CD4-positive, alpha-beta memory T cell (primary cell): ENCODE measurements around the gene CDK8. TPM values are rescaled to one million over a fixed set of nuclear protein-coding genes. Genes with fewer than 3 reads are reported as not detected.

Source experiments
- CTCF ChIA-PET: fragments of 350-600 bp; sonication (Branson Sonifier 250); formaldehyde crosslinking; loops from one replicate; lab custom pipeline; 2021; ENCODE audit warnings: inconsistent platforms; ENCODE audit not compliant: partially characterized antibody; lab: Charles Lee
- POLR2A ChIA-PET: fragments of 350-600 bp; sonication (Branson Sonifier 250); formaldehyde crosslinking; loops from one replicate; lab custom pipeline; 2021; ENCODE audit not compliant: partially characterized antibody; lab: Charles Lee
- DNase-seq, 5 donors: peaks; one replicate each; pipeline versions ENCODE4 v3.0.0 to v3.0.0-alpha.2; 2020 to 2022; ENCODE audit warnings: mixed read lengths in 1 of 5
- H3K27ac ChIP-seq: one replicate; pipeline ENCODE4 v1.7.0; 2013; ENCODE audit warnings: low read depth, low read length
- H3K27me3 ChIP-seq: 2 replicates; pipeline ENCODE4 v1.7.0; 2013; ENCODE audit warnings: mild to moderate bottlenecking, low read length, moderate library complexity; ENCODE audit not compliant: insufficient read depth
- H3K36me3 ChIP-seq: 2 replicates; pipeline ENCODE4 v1.7.0; 2013; ENCODE audit warnings: mild to moderate bottlenecking, low read length, moderate library complexity; ENCODE audit not compliant: insufficient read depth
- H3K4me1 ChIP-seq: 2 replicates; pipeline ENCODE4 v1.7.0; 2013; ENCODE audit warnings: mild to moderate bottlenecking, low read length, moderate library complexity; ENCODE audit not compliant: insufficient read depth
- H3K4me3 ChIP-seq, 2 donors: one replicate each; pipeline ENCODE4 v1.7.0; 2013; ENCODE audit warnings: low read length in 2 of 2, mild to moderate bottlenecking in 1 of 2
- H3K9me3 ChIP-seq, 2 donors: one replicate each; pipeline ENCODE4 v1.7.0; 2013; ENCODE audit warnings: low read length in 2 of 2, control low read depth in 1 of 2; ENCODE audit not compliant: control insufficient read depth in 1 of 2
- H3K27ac Mint-ChIP-seq, 7 donors: one replicate each; pipeline ENCODE4 v1.8.0; 2020 to 2021; ENCODE audit warnings: mixed read lengths in 7 of 7, mild to moderate bottlenecking in 6 of 7, inconsistent platforms in 3 of 7, moderate library complexity in 3 of 7
- H3K27me3 Mint-ChIP-seq, 2 donors: one replicate each; pipeline ENCODE4 v1.8.0; 2020 to 2021; ENCODE audit warnings: mixed read lengths in 2 of 2
- H3K36me3 Mint-ChIP-seq, 2 donors: one replicate each; pipeline ENCODE4 v1.8.0; 2020 to 2021; ENCODE audit warnings: mixed read lengths in 2 of 2, inconsistent platforms in 1 of 2, mild to moderate bottlenecking in 1 of 2
- H3K4me1 Mint-ChIP-seq, 4 donors: one replicate each; pipeline ENCODE4 v1.8.0; 2020 to 2021; ENCODE audit warnings: mixed read lengths in 4 of 4, mild to moderate bottlenecking in 1 of 4
- H3K4me3 Mint-ChIP-seq, 8 donors: one replicate each; pipeline ENCODE4 v1.8.0; 2020 to 2021; ENCODE audit warnings: mixed read lengths in 8 of 8, mild to moderate bottlenecking in 7 of 8, moderate library complexity in 6 of 8, inconsistent platforms in 3 of 8
- H3K9me3 Mint-ChIP-seq, 8 donors: one replicate each; pipeline ENCODE4 v1.8.0; 2020 to 2021; ENCODE audit warnings: mixed read lengths in 8 of 8, mild to moderate bottlenecking in 5 of 8, inconsistent platforms in 3 of 8, moderate library complexity in 1 of 8
- intact Hi-C: fragments of 100-400 bp; cut with micrococcal nuclease; formaldehyde crosslinking; loops from one replicate; pipeline ENCODE4 v1.15.1; 2023
- polyA plus RNA-seq, 2 donors: library from polyadenylated mRNA; unstranded; fragments of 300-500 nt; fragmentation: Illumina TruSeq; gene quantifications; one replicate each; pipeline ENCODE4 v1.2.3, GENCODE V29; 2021
- total RNA-seq, 2 experiments: library from RNA; stranded (reverse); gene quantifications; one replicate each; pipeline ENCODE4 v1.2.3, GENCODE V29; 2021

The CDK8 gene
- total RNA-seq, result 10 to 100 TPM; 10.4 to 11.7 TPM
- 1 to 10 TPM; 4.7 to 6.9 TPM for polyA plus RNA-seq

- peaks cover 18% of the 10 kb centered on the region for H3K4me1 ChIP-seq
- H3K27me3 ChIP-seq, result no peaks in the 10 kb centered on the region
- H3K4me3 ChIP-seq, result peak within 1 kb of the TSS; percentile 55 to 87
- peaks cover 29 to 44% (median 30%) of the 10 kb centered on the region in 4 donors for H3K4me1 Mint-ChIP-seq
- no peaks in the 10 kb centered on the region for H3K9me3 ChIP-seq
- peak within 1 kb of the TSS; percentile 86 to 99 (median 93) for H3K27ac Mint-ChIP-seq
- H3K36me3 Mint-ChIP-seq, result peaks cover 0 to 7% of the 10 kb centered on the region in 2 donors
- POLR2A ChIA-PET, result interaction anchor here (1.4 to 5.4 kb wide), 2 partner anchors 32 to 67 kb away, joined by 5 to 49 read pairs; partner anchors contain the start of gene RNF6
- H3K27me3 Mint-ChIP-seq, result peaks cover 0 to 1% of the 10 kb centered on the region in 2 donors
- CTCF ChIA-PET, result interaction anchor here (0.8 to 5.4 kb wide), 3 partner anchors 18 to 230 kb away, joined by 3 to 29 read pairs (median 4); no protein-coding TSS in a partner anchor
- DNase-seq, result peak; percentile 91 to 95 (median 92)
- intact Hi-C loops, result loop anchor here (1.0 to 10.0 kb wide), 9 partner anchors 32 to 1367 kb away; partner anchors contain the start of genes GTF3A, LNX2, MTIF3 and NUP58
- H3K36me3 ChIP-seq, result no peaks in the 10 kb centered on the region
- H3K27ac ChIP-seq, result peak within 1 kb of the TSS; percentile 58
- H3K9me3 Mint-ChIP-seq, result no peaks in the 10 kb centered on the region
- H3K4me3 Mint-ChIP-seq, result peak within 1 kb of the TSS; percentile 91 to 100 (median 94)
These were observed at the start of gene CDK8 for GRCh38 chr13:26253787-26254582. TSS of gene CDK8 (plus strand) at chr13:26254129. CDS start at chr13:26254642, 513 bp downstream.

- peaks cover 12% of the 10 kb centered on the region for H3K36me3 ChIP-seq
- no peak for DNase-seq
- H3K36me3 Mint-ChIP-seq, result peaks cover 41 to 69% of the 10 kb centered on the region in 2 donors
These were observed 45.6 kb upstream of the CDK8 start for GRCh38 chr13:26208287-26208686.

GRCh38 chr13:26213345-26213744 is 40.6 kb upstream of the CDK8 start:
- DNase-seq, result no peak
- Histone ChIP-seq H3K27ac (no peak overlapping the region), H3K9me3 (no peaks in the 10 kb centered on the region), H3K4me3 (no peak overlapping the region), H3K4me1 (no peaks in the 10 kb centered on the region), H3K27me3 (no peaks in the 10 kb centered on the region), H3K36me3 (peaks cover 47% of the 10 kb centered on the region)
- ChIA-PET POLR2A (interaction anchor here (1.2 kb wide), 1 partner anchor 8 kb away, joined by 5 read pairs; the partner anchor contains the start of gene RNF6), CTCF (no interaction called here)
- intact Hi-C loops, result no loop called here
- no peak overlapping the region for H3K27ac Mint-ChIP-seq
- H3K4me1 Mint-ChIP-seq, result peaks cover 9 to 24% (median 18%) of the 10 kb centered on the region in 4 donors
- no peaks in the 10 kb centered on the region for H3K9me3 Mint-ChIP-seq
- no peak overlapping the region for H3K4me3 Mint-ChIP-seq
- peaks cover 61 to 80% of the 10 kb centered on the region in 2 donors for H3K36me3 Mint-ChIP-seq
- no peaks in the 10 kb centered on the region for H3K27me3 Mint-ChIP-seq

More at GRCh38 chr13:26208287-26208686, 45.6 kb upstream of the CDK8 start:
- H3K4me1 ChIP-seq, result no peaks in the 10 kb centered on the region
- no peak overlapping the region for H3K4me3 Mint-ChIP-seq
- no peaks in the 10 kb centered on the region for H3K27me3 Mint-ChIP-seq
- H3K9me3 Mint-ChIP-seq, result no peaks in the 10 kb centered on the region
- ChIA-PET CTCF (no interaction called here), POLR2A (no interaction called here)
- no peaks in the 10 kb centered on the region for H3K9me3 ChIP-seq
- no peak overlapping the region for H3K27ac ChIP-seq
- intact Hi-C loops, result no loop called here
- H3K4me1 Mint-ChIP-seq, result peaks cover 3 to 11% (median 6%) of the 10 kb centered on the region in 4 donors
- no peak overlapping the region for H3K4me3 ChIP-seq
- H3K27ac Mint-ChIP-seq, result peak overlapping the region in 2 of 7 donors; percentile 18 to 25
- H3K27me3 ChIP-seq, result no peaks in the 10 kb centered on the region

- DNase-seq, result no peak
- H3K4me1 Mint-ChIP-seq, result peaks cover 11 to 24% (median 20%) of the 10 kb centered on the region in 4 donors
- no peak overlapping the region for H3K27ac Mint-ChIP-seq
- no peak overlapping the region for H3K4me3 ChIP-seq
- no peak overlapping the region for H3K4me3 Mint-ChIP-seq
- H3K36me3 ChIP-seq, result peaks cover 47% of the 10 kb centered on the region
- no peak overlapping the region for H3K27ac ChIP-seq
- no peaks in the 10 kb centered on the region for H3K9me3 Mint-ChIP-seq
- H3K9me3 ChIP-seq, result no peaks in the 10 kb centered on the region
- ChIA-PET CTCF (no interaction called here), POLR2A (interaction anchor here (1.2 kb wide), 1 partner anchor 8 kb away, joined by 5 read pairs; the partner anchor contains the start of gene RNF6)
- H3K27me3 Mint-ChIP-seq, result no peaks in the 10 kb centered on the region
- intact Hi-C loops, result no loop called here
- no peaks in the 10 kb centered on the region for H3K4me1 ChIP-seq
- H3K27me3 ChIP-seq, result no peaks in the 10 kb centered on the region
- H3K36me3 Mint-ChIP-seq, result peaks cover 61 to 75% of the 10 kb centered on the region in 2 donors
These were observed 39.9 kb upstream of the CDK8 start for GRCh38 chr13:26213982-26214381.

GRCh38 chr13:26216042-26216441 is 37.9 kb upstream of the CDK8 start:
- Histone ChIP-seq H3K9me3 (no peaks in the 10 kb centered on the region), H3K27me3 (no peaks in the 10 kb centered on the region), H3K27ac (no peak overlapping the region), H3K36me3 (peaks cover 53% of the 10 kb centered on the region), H3K4me1 (peaks cover 19% of the 10 kb centered on the region), H3K4me3 (no peak overlapping the region)
- Mint-ChIP-seq H3K27me3 (no peaks in the 10 kb centered on the region), H3K9me3 (no peaks in the 10 kb centered on the region), H3K27ac (no peak overlapping the region), H3K4me1 (peaks cover 23 to 43% (median 32%) of the 10 kb centered on the region in 4 donors), H3K36me3 (peaks cover 58 to 69% of the 10 kb centered on the region in 2 donors), H3K4me3 (no peak overlapping the region)
- POLR2A ChIA-PET, result no interaction called here
- CTCF ChIA-PET, result interaction anchor here (2.6 to 3.1 kb wide), 2 partner anchors 30 to 482 kb away, joined by 8 to 27 read pairs; no protein-coding TSS in a partner anchor
- no peak for DNase-seq
- intact Hi-C loops, result no loop called here

- no peak for DNase-seq
- Mint-ChIP-seq H3K9me3 (peaks cover 0 to 2% (median 0%) of the 10 kb centered on the region in 8 donors), H3K36me3 (peaks cover 40 to 59% of the 10 kb centered on the region in 2 donors), H3K4me3 (peak overlapping the region in 5 of 8 donors; percentile 11 to 96 (median 41)), H3K27ac (peak overlapping the region in 4 of 7 donors; percentile 20 to 53 (median 43)), H3K27me3 (no peaks in the 10 kb centered on the region), H3K4me1 (peaks cover 29 to 54% (median 41%) of the 10 kb centered on the region in 4 donors)
- Histone ChIP-seq H3K9me3 (no peaks in the 10 kb centered on the region), H3K27ac (no peak overlapping the region), H3K4me3 (no peak overlapping the region), H3K27me3 (no peaks in the 10 kb centered on the region), H3K4me1 (peaks cover 29% of the 10 kb centered on the region), H3K36me3 (peaks cover 41% of the 10 kb centered on the region)
- POLR2A ChIA-PET, result interaction anchor here (5.0 to 5.3 kb wide), 2 partner anchors 34 to 35 kb away, joined by 49 to 63 read pairs; partner anchors contain the start of gene CDK8
- CTCF ChIA-PET, result interaction anchor here (2.8 to 4.4 kb wide), 2 partner anchors 33 to 35 kb away, joined by 10 to 20 read pairs; no protein-coding TSS in a partner anchor
- intact Hi-C loops, result no loop called here
These were observed 34.2 kb upstream of the CDK8 start for GRCh38 chr13:26219726-26220125.
